ENCODE measurements around the gene IL1RAPL1.
"Not testable (repeated sequence)": the region's sequence is repeated elsewhere in the genome, so short reads cannot be mapped to it uniquely, and the experiment has no call there.

IL1RAPL1 gene

GRCh38 chrX:29275928-29276327 is 688.7 kb downstream of the IL1RAPL1 start:
- DNase-seq (ENCODE audit: low spot score), result no peak

GRCh38 chrX:29281078-29281742 is 694.0 kb downstream of the IL1RAPL1 start:
- no peak for DNase-seq (ENCODE audit: low spot score)

GRCh38 chrX:29285664-29286063 is 698.4 kb downstream of the IL1RAPL1 start:
- DNase-seq (ENCODE audit: low spot score), result no peak

- no peak for DNase-seq (ENCODE audit: low spot score)
These were observed 708.9 kb downstream of the IL1RAPL1 start for GRCh38 chrX:29295987-29296680.

- no peak for DNase-seq (ENCODE audit: low spot score)
These were observed 710.0 kb downstream of the IL1RAPL1 start for GRCh38 chrX:29297171-29297800.

GRCh38 chrX:29299684-29300083 is 712.4 kb downstream of the IL1RAPL1 start:
- no peak for DNase-seq (ENCODE audit: low spot score)

GRCh38 chrX:29308726-29309125 is 721.5 kb downstream of the IL1RAPL1 start:
- DNase-seq (ENCODE audit: low spot score), result no peak

GRCh38 chrX:29315931-29316330 is 728.7 kb downstream of the IL1RAPL1 start:
- DNase-seq (ENCODE audit: low spot score), result no peak

- no peak for DNase-seq (ENCODE audit: low spot score)
These were observed 730.8 kb downstream of the IL1RAPL1 start for GRCh38 chrX:29318012-29318411.

GRCh38 chrX:29332429-29332828 is 745.2 kb downstream of the IL1RAPL1 start:
- not testable (repeated sequence) for DNase-seq (ENCODE audit: low spot score)

GRCh38 chrX:29333091-29333490 is 745.8 kb downstream of the IL1RAPL1 start:
- not testable (repeated sequence) for DNase-seq (ENCODE audit: low spot score)

- DNase-seq (ENCODE audit: low spot score), result no peak
These were observed 761.0 kb downstream of the IL1RAPL1 start for GRCh38 chrX:29348288-29348687.

- no peak for DNase-seq (ENCODE audit: low spot score)
These were observed 772.0 kb downstream of the IL1RAPL1 start for GRCh38 chrX:29359276-29359675.

- not testable (repeated sequence) for DNase-seq (ENCODE audit: low spot score)
These were observed 787.5 kb downstream of the IL1RAPL1 start for GRCh38 chrX:29374765-29375164.

GRCh38 chrX:29376584-29376983 is 789.3 kb downstream of the IL1RAPL1 start:
- no peak for DNase-seq (ENCODE audit: low spot score)

GRCh38 chrX:29382811-29383210 is 795.6 kb downstream of the IL1RAPL1 start:
- DNase-seq (ENCODE audit: low spot score), result no peak

GRCh38 chrX:29388509-29388908 is 801.3 kb downstream of the IL1RAPL1 start:
- no peak for DNase-seq (ENCODE audit: low spot score)

GRCh38 chrX:29397506-29397905 is 810.3 kb downstream of the IL1RAPL1 start:
- DNase-seq (ENCODE audit: low spot score), result no peak

- DNase-seq (ENCODE audit: low spot score), result no peak
These were observed 820.1 kb downstream of the IL1RAPL1 start for GRCh38 chrX:29407357-29407756.

- no peak for DNase-seq (ENCODE audit: low spot score)
These were observed 832.7 kb downstream of the IL1RAPL1 start for GRCh38 chrX:29419774-29420553.

GRCh38 chrX:29422034-29422433 is 834.8 kb downstream of the IL1RAPL1 start:
- no peak for DNase-seq (ENCODE audit: low spot score)

- no peak for DNase-seq (ENCODE audit: low spot score)
These were observed 844.6 kb downstream of the IL1RAPL1 start for GRCh38 chrX:29431895-29432294.

All from CD4-positive, alpha-beta T cell treated with Interleukin-15 for 4 hours (primary cell).